Testis (tissue), 3 donors: ENCODE measurements around the gene ECT2. TPM values are rescaled to one million over a fixed set of nuclear protein-coding genes. Genes with fewer than 3 reads are reported as not detected.

Source experiments
- DNase-seq: peaks from one replicate; pipeline ENCODE4 v3.0.0-alpha.2; 2019
- H3K27ac ChIP-seq, 2 donors: fragments of 200-600 bp; sonication (generic); one replicate each; pipeline ENCODE4 v1.5.1; 2019
- H3K27me3 ChIP-seq: fragments of 200-600 bp; sonication (generic); one replicate; pipeline ENCODE4 v1.5.1; 2019
- H3K36me3 ChIP-seq: fragments of 200-600 bp; sonication (generic); one replicate; pipeline ENCODE4 v1.5.1; 2017; ENCODE audit warnings: low read depth; ENCODE audit errors: missing control alignments
- H3K4me1 ChIP-seq: fragments of 200-600 bp; sonication (generic); one replicate; pipeline ENCODE4 v1.5.1; 2019
- H3K4me3 ChIP-seq, 2 donors: fragments of 200-600 bp; sonication (generic); one replicate each; pipeline ENCODE4 v1.5.1; 2017 to 2019
- H3K9me3 ChIP-seq: fragments of 200-600 bp; sonication (generic); one replicate; pipeline ENCODE4 v1.5.1; 2017
- CTCF ChIP-seq, 3 experiments: fragments of 450-650 bp in 2 of 3; fragments of 200-600 bp in 1 of 3; sonication (generic) in 1 of 3; IDR thresholded peaks; one replicate each; pipeline ENCODE4 v1.5.1; 2016 to 2019; ENCODE audit warnings: antibody characterized with exemption in 3 of 3, mild to moderate bottlenecking in 2 of 3, moderate library complexity in 1 of 3
- POLR2A ChIP-seq: fragments of 450-650 bp; IDR thresholded peaks from one replicate; pipeline ENCODE4 v1.6.1; 2017; ENCODE audit warnings: antibody characterized with exemption, mild to moderate bottlenecking, moderate library complexity
- WGBS, 2 donors: methylation state at CpG; one replicate each; pipeline ENCODE4 v1.1.5; 2018; 5-methylcytosine and 5-hydroxymethylcytosine counted together
- intact Hi-C: fragments of 100-400 bp; cut with DNase I; formaldehyde crosslinking; loops from one replicate; pipeline ENCODE4 v1.15.1; 2023; ENCODE audit warnings: low total_unique reads
- polyA plus RNA-seq: library from polyadenylated mRNA; stranded (reverse); fragments of 350-450 nt; fragmentation: Illumina TruSeq; extraction: RNeasy Lipid Tissue Mini Kit (QIAGEN cat#74804); gene quantifications from one replicate; pipeline ENCODE4 v1.2.3, GENCODE V29; 2014; ENCODE audit warnings: low read depth, low replicate concordance; ENCODE audit not compliant: insufficient read depth
- total RNA-seq, 2 donors: library from RNA; depleted of rRNA; stranded (reverse); fragments of >200 nt; gene quantifications; one replicate each; pipeline ENCODE4 v1.2.3, GENCODE V29; 2016

Gene ECT2
- total and polyA plus RNA-seq, 3 donors from 2014 or later, result 20.8 to 33.3 (median 21.9) TPM

GRCh38 chr3:172847292-172847691 is 96.8 kb downstream of the ECT2 start:
- Histone ChIP-seq H3K36me3 (no peaks in the 10 kb centered on the region), H3K27ac (no peak overlapping the region), H3K9me3 (no peaks in the 10 kb centered on the region), H3K27me3 (no peaks in the 10 kb centered on the region), H3K4me1 (no peaks in the 10 kb centered on the region), H3K4me3 (no peak overlapping the region)
- intact Hi-C loops, result no loop called here
- DNase-seq, result no peak
- TF ChIP-seq CTCF (IDR thresholded peaks at IDR 0.05) (no peak), POLR2A (no peak)

- no peak for TF ChIP-seq CTCF (IDR thresholded peaks at IDR 0.05)
- no peak for TF ChIP-seq POLR2A
- H3K36me3 ChIP-seq, result no peaks in the 10 kb centered on the region
- intact Hi-C loops, result no loop called here
- H3K9me3 ChIP-seq, result no peaks in the 10 kb centered on the region
- no peak overlapping the region for H3K4me3 ChIP-seq
- no peak overlapping the region for H3K27ac ChIP-seq
- H3K27me3 ChIP-seq, result no peaks in the 10 kb centered on the region
- WGBS, 2 donors, result 53 to 61% methylated on average over 1 of the region's 1 CpG
- no peak for DNase-seq
- no peaks in the 10 kb centered on the region for H3K4me1 ChIP-seq
Measured at GRCh38 chr3:172848910-172849309, 98.4 kb downstream of the ECT2 start.

- Histone ChIP-seq H3K9me3 (no peaks in the 10 kb centered on the region), H3K27me3 (no peaks in the 10 kb centered on the region), H3K36me3 (no peaks in the 10 kb centered on the region), H3K27ac (no peak overlapping the region), H3K4me3 (no peak overlapping the region), H3K4me1 (no peaks in the 10 kb centered on the region)
- TF ChIP-seq CTCF (IDR thresholded peaks at IDR 0.05) (no peak), POLR2A (no peak)
- intact Hi-C loops, result no loop called here
- WGBS, 2 donors, result 80 to 87% methylated on average over 1 of the region's 1 CpG
- no peak for DNase-seq
Measured at GRCh38 chr3:172853005-172853404, 102.5 kb downstream of the ECT2 start.

- H3K4me3 ChIP-seq, result no peak overlapping the region
- DNase-seq, result no peak
- 64 to 66% methylated on average over 3 of the region's 3 CpGs for WGBS, 2 donors
- no peaks in the 10 kb centered on the region for H3K9me3 ChIP-seq
- no peaks in the 10 kb centered on the region for H3K27me3 ChIP-seq
- H3K4me1 ChIP-seq, result no peaks in the 10 kb centered on the region
- TF ChIP-seq CTCF (IDR thresholded peaks at IDR 0.05) (no peak), POLR2A (no peak)
- intact Hi-C loops, result no loop called here
- no peak overlapping the region for H3K27ac ChIP-seq
- H3K36me3 ChIP-seq, result no peaks in the 10 kb centered on the region
Measured at GRCh38 chr3:172853921-172854666, 103.6 kb downstream of the ECT2 start.

- intact Hi-C loops, result no loop called here
Measured at GRCh38 chr3:172855037-172855436, 104.5 kb downstream of the ECT2 start.

More at GRCh38 chr3:172855037-172855436, 104.5 kb downstream of the ECT2 start:
- no peaks in the 10 kb centered on the region for H3K27me3 ChIP-seq
- no peaks in the 10 kb centered on the region for H3K9me3 ChIP-seq
- DNase-seq, result no peak
- no peak for TF ChIP-seq POLR2A
- no peak for TF ChIP-seq CTCF (IDR thresholded peaks at IDR 0.05)
- H3K36me3 ChIP-seq, result no peaks in the 10 kb centered on the region
- H3K4me1 ChIP-seq, result no peaks in the 10 kb centered on the region
- no peak overlapping the region for H3K27ac ChIP-seq
- H3K4me3 ChIP-seq, result no peak overlapping the region
